ENCODE results near the gene MSX1.

GRCh38 chr4:4812145-4812794, 47.2 kb upstream of the MSX1 start:
- TF ChIP-seq, protein P1, sequence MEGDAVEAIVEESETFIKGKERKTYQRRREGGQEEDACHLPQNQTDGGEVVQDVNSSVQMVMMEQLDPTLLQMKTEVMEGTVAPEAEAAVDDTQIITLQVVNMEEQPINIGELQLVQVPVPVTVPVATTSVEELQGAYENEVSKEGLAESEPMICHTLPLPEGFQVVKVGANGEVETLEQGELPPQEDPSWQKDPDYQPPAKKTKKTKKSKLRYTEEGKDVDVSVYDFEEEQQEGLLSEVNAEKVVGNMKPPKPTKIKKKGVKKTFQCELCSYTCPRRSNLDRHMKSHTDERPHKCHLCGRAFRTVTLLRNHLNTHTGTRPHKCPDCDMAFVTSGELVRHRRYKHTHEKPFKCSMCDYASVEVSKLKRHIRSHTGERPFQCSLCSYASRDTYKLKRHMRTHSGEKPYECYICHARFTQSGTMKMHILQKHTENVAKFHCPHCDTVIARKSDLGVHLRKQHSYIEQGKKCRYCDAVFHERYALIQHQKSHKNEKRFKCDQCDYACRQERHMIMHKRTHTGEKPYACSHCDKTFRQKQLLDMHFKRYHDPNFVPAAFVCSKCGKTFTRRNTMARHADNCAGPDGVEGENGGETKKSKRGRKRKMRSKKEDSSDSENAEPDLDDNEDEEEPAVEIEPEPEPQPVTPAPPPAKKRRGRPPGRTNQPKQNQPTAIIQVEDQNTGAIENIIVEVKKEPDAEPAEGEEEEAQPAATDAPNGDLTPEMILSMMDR (IDR thresholded peaks at IDR 0.05), result no peak
- no peak for TF ChIP-seq POLR2A (IDR thresholded peaks at IDR 0.05)
